IMR-90 (cell line): ENCODE data around the gene NAIF1. TPM values are rescaled to one million over a fixed set of nuclear protein-coding genes. Genes with fewer than 3 reads are reported as not detected.

Experiments used
- ATAC-seq: fragments of 200-7000 bp; cut with Tn5 transposase; 2 replicates; pipeline ENCODE4 v1.9.1; 2020; ENCODE audit warnings: low read depth, mild to moderate bottlenecking, moderate library complexity
- BruUV-seq: library from RNA; stranded (reverse); fragments of 400-500 nt; replicated peaks from 2 replicates; lab custom pipeline; 2021; lab: Mats Ljungman, UMichigan
- CTCF ChIA-PET: fragments of 300-600 bp; formaldehyde crosslinking; extraction: SDS; loops from one replicate; lab custom pipeline; 2021; ENCODE audit warnings: antibody characterized with exemption; lab: Yijun Ruan, JAX
- POLR2A ChIA-PET: fragments of 300-600 bp; sonication (Branson Sonifier 250); formaldehyde crosslinking; loops from one replicate; lab custom pipeline; 2022; ENCODE audit warnings: antibody characterized with exemption; ENCODE audit not compliant: unreplicated experiment; lab: Charles Lee
- DNase-seq: peaks from one replicate; pipeline ENCODE4 v3.0.0; 2013
- H2AFZ ChIP-seq: replicated peaks from 2 replicates; pipeline ENCODE3; 2013; ENCODE audit warnings: low read length, mild to moderate bottlenecking; ENCODE audit not compliant: poor library complexity
- H2AK5ac ChIP-seq: 2 replicates; pipeline ENCODE4 v1.6.1; 2013; ENCODE audit warnings: low read depth, low read length, inconsistent platforms
- H2AK9ac ChIP-seq: replicated peaks from 2 replicates; pipeline ENCODE3; 2013; ENCODE audit warnings: mild to moderate bottlenecking, low read depth, low read length, moderate library complexity; ENCODE audit not compliant: poor library complexity
- H2BK120ac ChIP-seq: 2 replicates; pipeline ENCODE4 v1.6.1; 2013; ENCODE audit warnings: low read depth, low read length, inconsistent platforms
- H2BK15ac ChIP-seq: 3 replicates; pipeline ENCODE4 v1.6.1; 2013; ENCODE audit warnings: low read depth, low read length, inconsistent platforms
- H2BK20ac ChIP-seq: 2 replicates; pipeline ENCODE4 v1.6.1; 2013; ENCODE audit warnings: low read depth, mild to moderate bottlenecking, inconsistent platforms, low read length, moderate library complexity
- H2BK5ac ChIP-seq: 2 replicates; pipeline ENCODE4 v1.6.1; 2013; ENCODE audit warnings: mild to moderate bottlenecking, low read depth, low read length, inconsistent platforms; ENCODE audit not compliant: poor library complexity, severe bottlenecking
- H3K14ac ChIP-seq: replicated peaks from 2 replicates; pipeline ENCODE4 v1.6.1; 2013; ENCODE audit warnings: low read depth, low read length, inconsistent platforms
- H3K18ac ChIP-seq: 2 replicates; pipeline ENCODE4 v1.6.1; 2013; ENCODE audit warnings: low read depth, low read length, control low read depth
- H3K23ac ChIP-seq: 2 replicates; pipeline ENCODE4 v1.6.1; 2013; ENCODE audit warnings: low read depth, low read length, inconsistent platforms
- H3K27ac ChIP-seq: 2 replicates; pipeline ENCODE4 v1.5.1; 2013; ENCODE audit warnings: mild to moderate bottlenecking, control low read depth, low read length; ENCODE audit not compliant: insufficient read depth
- H3K27me3 ChIP-seq: 2 replicates; pipeline ENCODE4 v1.6.1; 2013; ENCODE audit warnings: low read length; ENCODE audit not compliant: control insufficient read depth, insufficient read depth
- H3K36me3 ChIP-seq: 2 replicates; pipeline ENCODE4 v1.6.1; 2013; ENCODE audit warnings: low read length, mixed read lengths; ENCODE audit not compliant: control insufficient read depth, insufficient read depth
- H3K4ac ChIP-seq: 2 replicates; pipeline ENCODE4 v1.6.1; 2013; ENCODE audit warnings: low read depth, low read length, inconsistent platforms
- H3K4me1 ChIP-seq: 2 replicates; pipeline ENCODE4 v1.6.1; 2013; ENCODE audit warnings: low read length, mixed read lengths; ENCODE audit not compliant: control insufficient read depth, insufficient read depth
- H3K4me2 ChIP-seq: 2 replicates; pipeline ENCODE4 v1.6.1; 2013; ENCODE audit warnings: low read depth, mild to moderate bottlenecking, control low read depth, low read length, moderate library complexity
- H3K4me3 ChIP-seq: 2 replicates; pipeline ENCODE4 v1.5.1; 2013; ENCODE audit warnings: low read depth, mild to moderate bottlenecking, control low read depth, low read length, moderate library complexity; ENCODE audit not compliant: insufficient read depth
- H3K56ac ChIP-seq: 2 replicates; pipeline ENCODE4 v1.6.1; 2013; ENCODE audit warnings: low read length, inconsistent platforms; ENCODE audit not compliant: insufficient read depth; ENCODE audit errors: extremely low read depth
- H3K79me1 ChIP-seq, 2 experiments: 2 replicates each; pipeline ENCODE4 v1.6.1; 2013; ENCODE audit warnings: low read length in 2 of 2, inconsistent platforms in 1 of 2, low read depth in 1 of 2
- H3K9ac ChIP-seq: 2 replicates; pipeline ENCODE4 v1.6.1; 2013; ENCODE audit warnings: low read depth, low read length, control low read depth
- H3K9me1 ChIP-seq: 2 replicates; pipeline ENCODE4 v1.6.1; 2013; ENCODE audit warnings: low read length, inconsistent platforms; ENCODE audit not compliant: insufficient read depth
- H3K9me3 ChIP-seq: 2 replicates; pipeline ENCODE4 v1.6.1; 2013; ENCODE audit warnings: low read length; ENCODE audit not compliant: control insufficient read depth, insufficient read depth
- H4K20me1 ChIP-seq: 2 replicates; pipeline ENCODE4 v1.6.1; 2013; ENCODE audit warnings: low read length, inconsistent platforms; ENCODE audit not compliant: insufficient read depth
- H4K5ac ChIP-seq: 2 replicates; pipeline ENCODE4 v1.6.1; 2013; ENCODE audit warnings: mild to moderate bottlenecking, low read depth, low read length, control low read depth
- H4K8ac ChIP-seq, 2 experiments: 2 replicates each; pipeline ENCODE4 v1.6.1; 2013; ENCODE audit warnings: low read depth in 2 of 2, low read length in 2 of 2, control low read depth in 1 of 2, inconsistent platforms in 1 of 2
- H4K91ac ChIP-seq: 2 replicates; pipeline ENCODE4 v1.6.1; 2013; ENCODE audit warnings: low read depth, low read length, inconsistent platforms; ENCODE audit not compliant: insufficient read depth
- CHD1 ChIP-seq: IDR thresholded peaks from 2 replicates; pipeline ENCODE4 v1.6.1; 2012; ENCODE audit warnings: low read depth, low read length, improper control_type of control experiment
- POLR2A ChIP-seq: IDR thresholded peaks from 2 replicates; pipeline ENCODE4 v1.6.1; 2012; ENCODE audit warnings: mild to moderate bottlenecking, low read depth, low read length
- WGBS, 2 experiments: methylation state at CpG; one replicate each; pipeline versions ENCODE4 v1.1.5 to v1.1.7; 2013; ENCODE audit warnings: missing lambda C conversion rate in 2 of 2; ENCODE audit not compliant: insufficient read length in 1 of 2; ENCODE audit errors: extremely low coverage in 2 of 2; 5-methylcytosine and 5-hydroxymethylcytosine counted together
- dilution Hi-C: fragments of 300-500 bp; cut with HindIII; formaldehyde crosslinking; loops from one replicate; pipeline ENCODE4 v1.14.3; 2018; ENCODE audit warnings: low sequenced_read_pairs; ENCODE audit not compliant: unreplicated experiment
- in situ Hi-C: fragments of 300-500 bp; cut with MboI; formaldehyde crosslinking; loops from 3 replicates; pipeline ENCODE4 v1.14.3; 2019; ENCODE audit warnings: low sequenced_read_pairs, inconsistent platforms, mixed read lengths
- intact Hi-C: fragments of 100-400 bp; cut with micrococcal nuclease; formaldehyde crosslinking; loops from 2 replicates; pipeline ENCODE4 v1.10.0; 2022
- polyA plus RNA-seq, 3 experiments: library from polyadenylated mRNA; depleted of rRNA; stranded (reverse); fragments of >200 nt; gene quantifications; 2 replicates each; pipeline ENCODE4 v1.2.3, GENCODE V29; 2012; ENCODE audit warnings: low replicate concordance in 1 of 3
- total RNA-seq: library from RNA; depleted of rRNA; stranded (reverse); fragments of >200 nt; gene quantifications from 2 replicates; pipeline ENCODE4 v1.2.3, GENCODE V29; 2012

NAIF1 gene
- total and polyA plus RNA-seq, 2 of the 4 experiments (the other 2 are of a cell fraction) = 9.7 to 10.1 TPM

GRCh38 chr9:128107468-128108268 is 40.5 kb upstream of the NAIF1 start:
- H3K9ac ChIP-seq = no peak overlapping the region
- no peak overlapping the region for H2BK5ac ChIP-seq
- H3K27me3 ChIP-seq = no peaks in the 10 kb centered on the region
- ATAC-seq = no peak
- H3K27ac ChIP-seq = no peak overlapping the region
- no TSS peak for BruUV-seq
- H3K79me1 ChIP-seq = peaks cover 8 to 36% of the 10 kb centered on the region in 2 experiments; a peak in 3 of 4 replicates
- no peak overlapping the region for H2AK9ac ChIP-seq
- dilution Hi-C loops (no loop called here), in situ Hi-C loops (no loop called here), intact Hi-C loops (no loop called here)
- no peaks in the 10 kb centered on the region for H3K9me1 ChIP-seq
- no peak overlapping the region for H2AFZ ChIP-seq
- no peak overlapping the region for H2BK20ac ChIP-seq
- no peak overlapping the region for H4K5ac ChIP-seq
- no peak overlapping the region for H3K4ac ChIP-seq
- H3K4me1 ChIP-seq = no peaks in the 10 kb centered on the region
- peaks cover 54% of the 10 kb centered on the region for H3K36me3 ChIP-seq
- WGBS, 2 experiments = 82% methylated on average over 5 of the region's 18 CpGs; no CpG with 5 or more reads in 1 of the 2 experiments
- TF ChIP-seq POLR2A (0 out of 2 replicates have a peak, but pooled peaks have one; percentile 9), CHD1 (no peak)
- H3K4me2 ChIP-seq = no peak overlapping the region
- H3K9me3 ChIP-seq = no peaks in the 10 kb centered on the region
- H2AK5ac ChIP-seq = no peak overlapping the region
- no peak for DNase-seq
- no peak overlapping the region for H3K18ac ChIP-seq
- no peak overlapping the region for H3K4me3 ChIP-seq
- no peak overlapping the region for H2BK15ac ChIP-seq
- H3K14ac ChIP-seq = no peak overlapping the region
- H3K56ac ChIP-seq = no peak overlapping the region
- H4K91ac ChIP-seq = no peak overlapping the region
- peaks cover 24% of the 10 kb centered on the region for H4K20me1 ChIP-seq
- H4K8ac ChIP-seq = no peak overlapping the region
- CTCF ChIA-PET = interaction anchor here (1.0 kb wide), 1 partner anchor 10 kb away, joined by 3 read pairs; no protein-coding TSS in a partner anchor
- H2BK120ac ChIP-seq = no peak overlapping the region
- POLR2A ChIA-PET = no interaction called here
- no peak overlapping the region for H3K23ac ChIP-seq
